WTC11 (cell line): ENCODE data around the gene PLA2G2E.

Source experiments
- CBFB ChIP-seq: sonication (generic); formaldehyde crosslinking; IDR thresholded peaks from 2 replicates; pipeline ENCODE4 v1.8.1; 2022; ENCODE audit warnings: mild to moderate bottlenecking, low read depth, missing genetic modification reagents
- NR2C2 ChIP-seq: sonication (generic); formaldehyde crosslinking; IDR thresholded peaks from 2 replicates; pipeline ENCODE4 v1.8.0; 2022; ENCODE audit warnings: mild to moderate bottlenecking, missing genetic modification reagents
- ZNF671 ChIP-seq: fragments of 250-450 bp; sonication (Bioruptor Pico); IDR thresholded peaks from 2 replicates; pipeline ENCODE4 v1.8.0; 2021; ENCODE audit warnings: mild to moderate bottlenecking
- TF ChIP-seq, protein P1 (sequence below): fragments of 200-600 bp; IDR thresholded peaks from 2 replicates; pipeline ENCODE4 v1.8.0; 2022; ENCODE audit warnings: antibody characterized with exemption
- TF ChIP-seq, protein P2 (sequence below): fragments of 250-450 bp; sonication (Bioruptor Pico); IDR thresholded peaks from 2 replicates; pipeline ENCODE4 v2.1.2; 2022; ENCODE audit warnings: mild to moderate bottlenecking, moderate library complexity
- TF ChIP-seq, protein P3 (sequence below): sonication (generic); formaldehyde crosslinking; IDR thresholded peaks from 2 replicates; pipeline ENCODE4 v1.8.0; 2023; ENCODE audit warnings: missing genetic modification reagents

GRCh38 chr1:19894218-19894617 lies 29.2 kb downstream of the PLA2G2E start:
- TF ChIP-seq, protein P1, sequence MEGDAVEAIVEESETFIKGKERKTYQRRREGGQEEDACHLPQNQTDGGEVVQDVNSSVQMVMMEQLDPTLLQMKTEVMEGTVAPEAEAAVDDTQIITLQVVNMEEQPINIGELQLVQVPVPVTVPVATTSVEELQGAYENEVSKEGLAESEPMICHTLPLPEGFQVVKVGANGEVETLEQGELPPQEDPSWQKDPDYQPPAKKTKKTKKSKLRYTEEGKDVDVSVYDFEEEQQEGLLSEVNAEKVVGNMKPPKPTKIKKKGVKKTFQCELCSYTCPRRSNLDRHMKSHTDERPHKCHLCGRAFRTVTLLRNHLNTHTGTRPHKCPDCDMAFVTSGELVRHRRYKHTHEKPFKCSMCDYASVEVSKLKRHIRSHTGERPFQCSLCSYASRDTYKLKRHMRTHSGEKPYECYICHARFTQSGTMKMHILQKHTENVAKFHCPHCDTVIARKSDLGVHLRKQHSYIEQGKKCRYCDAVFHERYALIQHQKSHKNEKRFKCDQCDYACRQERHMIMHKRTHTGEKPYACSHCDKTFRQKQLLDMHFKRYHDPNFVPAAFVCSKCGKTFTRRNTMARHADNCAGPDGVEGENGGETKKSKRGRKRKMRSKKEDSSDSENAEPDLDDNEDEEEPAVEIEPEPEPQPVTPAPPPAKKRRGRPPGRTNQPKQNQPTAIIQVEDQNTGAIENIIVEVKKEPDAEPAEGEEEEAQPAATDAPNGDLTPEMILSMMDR: no peak
- TF ChIP-seq NR2C2 (CRISPR knock-in tag): no peak
- TF ChIP-seq, protein P2, sequence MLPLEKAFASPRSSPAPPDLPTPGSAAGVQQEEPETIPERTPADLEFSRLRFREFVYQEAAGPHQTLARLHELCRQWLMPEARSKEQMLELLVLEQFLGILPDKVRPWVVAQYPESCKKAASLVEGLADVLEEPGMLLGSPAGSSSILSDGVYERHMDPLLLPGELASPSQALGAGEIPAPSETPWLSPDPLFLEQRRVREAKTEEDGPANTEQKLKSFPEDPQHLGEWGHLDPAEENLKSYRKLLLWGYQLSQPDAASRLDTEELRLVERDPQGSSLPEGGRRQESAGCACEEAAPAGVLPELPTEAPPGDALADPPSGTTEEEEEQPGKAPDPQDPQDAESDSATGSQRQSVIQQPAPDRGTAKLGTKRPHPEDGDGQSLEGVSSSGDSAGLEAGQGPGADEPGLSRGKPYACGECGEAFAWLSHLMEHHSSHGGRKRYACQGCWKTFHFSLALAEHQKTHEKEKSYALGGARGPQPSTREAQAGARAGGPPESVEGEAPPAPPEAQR (CRISPR knock-in tag): no peak
- TF ChIP-seq ZNF671: no peak
- TF ChIP-seq, protein P3, sequence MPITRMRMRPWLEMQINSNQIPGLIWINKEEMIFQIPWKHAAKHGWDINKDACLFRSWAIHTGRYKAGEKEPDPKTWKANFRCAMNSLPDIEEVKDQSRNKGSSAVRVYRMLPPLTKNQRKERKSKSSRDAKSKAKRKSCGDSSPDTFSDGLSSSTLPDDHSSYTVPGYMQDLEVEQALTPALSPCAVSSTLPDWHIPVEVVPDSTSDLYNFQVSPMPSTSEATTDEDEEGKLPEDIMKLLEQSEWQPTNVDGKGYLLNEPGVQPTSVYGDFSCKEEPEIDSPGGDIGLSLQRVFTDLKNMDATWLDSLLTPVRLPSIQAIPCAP (CRISPR knock-in tag): no peak
- TF ChIP-seq CBFB: no peak
